Tibial nerve (tissue), 4 donors: Measurements from ENCODE around the gene RCC2. TPM values are rescaled to one million over a fixed set of nuclear protein-coding genes. Genes with fewer than 3 reads are reported as not detected.

Experiments
- DNase-seq, 2 donors: peaks; one replicate each; pipeline ENCODE4 v3.0.0-alpha.2; 2019; ENCODE audit warnings: low spot score in 2 of 2
- H3K27ac ChIP-seq, 4 donors: fragments of 200-600 bp; sonication (generic) in 3 of 4; one replicate each; pipeline ENCODE4 v1.5.1; 2017 to 2019; ENCODE audit warnings: mild to moderate bottlenecking in 1 of 4
- H3K27me3 ChIP-seq, 2 donors: fragments of 200-600 bp; sonication (generic) in 1 of 2; one replicate each; pipeline versions ENCODE4 v1.5.1 to v1.6.0; 2017 to 2019
- H3K36me3 ChIP-seq, 3 donors: fragments of 200-600 bp; sonication (generic); one replicate each; pipeline ENCODE4 v1.5.1; 2018 to 2019
- H3K4me1 ChIP-seq, 4 donors: fragments of 200-600 bp; sonication (generic) in 3 of 4; one replicate each; pipeline ENCODE4 v1.5.1; 2017 to 2019
- H3K4me3 ChIP-seq, 4 donors: fragments of 200-600 bp; sonication (generic) in 3 of 4; one replicate each; pipeline ENCODE4 v1.5.1; 2017 to 2019; ENCODE audit warnings: mild to moderate bottlenecking in 1 of 4, moderate library complexity in 1 of 4
- H3K9me3 ChIP-seq, 4 donors: fragments of 200-600 bp; sonication (generic) in 3 of 4; one replicate each; pipeline ENCODE4 v1.5.1; 2017 to 2019
- CTCF ChIP-seq, 5 experiments: fragments of 200-600 bp in 3 of 5; fragments of 450-650 bp in 2 of 5; sonication (generic) in 3 of 5; IDR thresholded peaks; one replicate each; pipeline ENCODE4 v1.5.1; 2016 to 2019; ENCODE audit warnings: antibody characterized with exemption in 5 of 5, mild to moderate bottlenecking in 3 of 5, moderate library complexity in 2 of 5
- EP300 ChIP-seq, 2 donors: sonication (generic); formaldehyde crosslinking; IDR thresholded peaks; one replicate each; pipeline ENCODE4 v1.6.1; 2017; ENCODE audit warnings: antibody characterized with exemption in 2 of 2, mild to moderate bottlenecking in 1 of 2
- POLR2A ChIP-seq, 2 donors: fragments of 450-650 bp; IDR thresholded peaks; one replicate each; pipeline ENCODE4 v1.6.1; 2017; ENCODE audit warnings: antibody characterized with exemption in 2 of 2, mild to moderate bottlenecking in 2 of 2, moderate library complexity in 2 of 2
- WGBS, 2 donors: methylation state at CpG; one replicate each; pipeline ENCODE4 v1.1.5; 2018; 5-methylcytosine and 5-hydroxymethylcytosine counted together
- total RNA-seq, 4 donors: library from RNA; depleted of rRNA; stranded (reverse); fragments of >200 nt; gene quantifications; one replicate each; pipeline ENCODE4 v1.1.0, GENCODE V29; 2016

Gene RCC2
- total RNA-seq, 4 donors from 2014 or later, result 27.1 to 44.1 (median 30.1) TPM

- WGBS, 2 donors, result 79 to 85% methylated on average over 20 to 21 of the region's 21 CpGs
- no peak for TF ChIP-seq EP300 (IDR thresholded peaks at IDR 0.05)
- no peak for TF ChIP-seq POLR2A (IDR thresholded peaks at IDR 0.05)
- no peak for TF ChIP-seq CTCF (IDR thresholded peaks at IDR 0.05)
These were observed 11.5 kb downstream of the RCC2 start for GRCh38 chr1:17427696-17428660.

GRCh38 chr1:17425806-17426600, 13.5 kb downstream of the RCC2 start:
- 87 to 91% methylated on average over 18 of the region's 18 CpGs for WGBS, 2 donors
- Histone ChIP-seq H3K4me3 (no peak overlapping the region), H3K4me1 (peaks cover 0 to 10% (median 0%) of the 10 kb centered on the region in 4 donors), H3K36me3 (peaks cover 2 to 89% (median 27%) of the 10 kb centered on the region in 3 donors), H3K27ac (peak overlapping the region in 1 of 4 donors; percentile 57), H3K27me3 (no peaks in the 10 kb centered on the region), H3K9me3 (no peaks in the 10 kb centered on the region)
- TF ChIP-seq POLR2A (IDR thresholded peaks at IDR 0.05) (no peak), CTCF (IDR thresholded peaks at IDR 0.05) (no peak), EP300 (IDR thresholded peaks at IDR 0.05) (no peak)
- no peak for DNase-seq

More at GRCh38 chr1:17427696-17428660, 11.5 kb downstream of the RCC2 start:
- Histone ChIP-seq H3K36me3 (peaks cover 0 to 79% (median 27%) of the 10 kb centered on the region in 3 donors), H3K4me3 (no peak overlapping the region), H3K27me3 (no peaks in the 10 kb centered on the region), H3K27ac (no peak overlapping the region), H3K9me3 (no peaks in the 10 kb centered on the region), H3K4me1 (peaks cover 0 to 22% (median 0%) of the 10 kb centered on the region in 4 donors)
- DNase-seq, result no peak

- Histone ChIP-seq H3K27me3 (no peaks in the 10 kb centered on the region), H3K9me3 (no peaks in the 10 kb centered on the region), H3K36me3 (peaks cover 2 to 93% (median 27%) of the 10 kb centered on the region in 3 donors), H3K27ac (peak overlapping the region in 1 of 4 donors; percentile 55), H3K4me3 (no peak overlapping the region), H3K4me1 (no peaks in the 10 kb centered on the region)
- TF ChIP-seq CTCF (IDR thresholded peaks at IDR 0.05) (no peak), EP300 (IDR thresholded peaks at IDR 0.05) (no peak), POLR2A (IDR thresholded peaks at IDR 0.05) (no peak)
- no peak for DNase-seq
- 61 to 70% methylated on average over 13 of the region's 13 CpGs for WGBS, 2 donors
These were observed 15.7 kb downstream of the RCC2 start for GRCh38 chr1:17423781-17424245.

GRCh38 chr1:17422461-17422860, 17.0 kb downstream of the RCC2 start:
- H3K27me3 ChIP-seq, result no peaks in the 10 kb centered on the region
- 77 to 86% methylated on average over 2 to 7 of the region's 7 CpGs for WGBS, 2 donors
- H3K27ac ChIP-seq, result peak overlapping the region in 1 of 4 donors; percentile 26
- TF ChIP-seq EP300 (IDR thresholded peaks at IDR 0.05) (no peak), POLR2A (IDR thresholded peaks at IDR 0.05) (no peak), CTCF (IDR thresholded peaks at IDR 0.05) (no peak)
- no peaks in the 10 kb centered on the region for H3K4me1 ChIP-seq
- no peaks in the 10 kb centered on the region for H3K9me3 ChIP-seq
- DNase-seq, result no peak
- no peak overlapping the region for H3K4me3 ChIP-seq
- peaks cover 2 to 93% (median 26%) of the 10 kb centered on the region in 3 donors for H3K36me3 ChIP-seq
